SK-N-SH (cell line): ENCODE data around the gene COPS7A. TPM values are rescaled to one million over a fixed set of nuclear protein-coding genes. Genes with fewer than 3 reads are reported as not detected.

Experiments
- CTCF ChIA-PET: fragments of 300-600, 350-600 bp; formaldehyde crosslinking; extraction: SDS; loops from one replicate; lab custom pipeline; 2021; lab: Yijun Ruan, JAX
- POLR2A ChIA-PET: fragments of 350-600 bp; sonication (Branson Sonifier 250); formaldehyde crosslinking; extraction: SDS; loops from one replicate; lab custom pipeline; 2020; ENCODE audit warnings: antibody characterized with exemption, inconsistent platforms; lab: Yijun Ruan, JAX
- DNase-seq: peaks from one replicate; pipeline ENCODE4 v3.0.0; 2012
- H2AFZ ChIP-seq: fragments of 200-600 bp; sonication (generic); 2 replicates; pipeline ENCODE4 v1.8.1; 2016; ENCODE audit warnings: antibody characterized with exemption, mild to moderate bottlenecking, low read depth
- H3F3A ChIP-seq: fragments of 200-600 bp; sonication (generic); replicated peaks from 2 replicates; pipeline ENCODE3; 2016; ENCODE audit warnings: antibody characterized with exemption, mild to moderate bottlenecking; ENCODE audit not compliant: insufficient read depth
- H3K27ac ChIP-seq, 2 experiments: fragments of 200-500 bp in 1 of 2; fragments of 200-600 bp in 1 of 2; sonication (Bioruptor generic) in 1 of 2; sonication (generic), shearing (Covaris generic) in 1 of 2; 2 replicates each; pipeline versions ENCODE4 v1.5.1 to v1.6.1; 2014 to 2016; ENCODE audit warnings: low read depth in 2 of 2, inconsistent platforms in 1 of 2, low read length in 1 of 2, mild to moderate bottlenecking in 1 of 2, mixed read lengths in 1 of 2
- H3K27me3 ChIP-seq: fragments of 200-600 bp; sonication (generic), shearing (Covaris generic); 2 replicates; pipeline ENCODE4 v1.6.1; 2016; ENCODE audit warnings: mixed run types; ENCODE audit not compliant: insufficient read depth
- H3K36me3 ChIP-seq, 2 experiments: fragments of 200-500 bp in 1 of 2; fragments of 200-600 bp in 1 of 2; sonication (Bioruptor generic) in 1 of 2; sonication (generic) in 1 of 2; replicated peaks in 1 of 2; 2 replicates each; pipeline versions ENCODE3 to v1.5.1; 2014 to 2016; ENCODE audit warnings: low read length in 1 of 2, mild to moderate bottlenecking in 1 of 2; ENCODE audit not compliant: insufficient read depth in 2 of 2, control insufficient read depth in 1 of 2
- H3K4me1 ChIP-seq, 2 experiments: fragments of 200-500 bp in 1 of 2; fragments of 200-600 bp in 1 of 2; sonication (Bioruptor generic) in 1 of 2; sonication (generic), shearing (Covaris generic) in 1 of 2; 2 replicates each; pipeline versions ENCODE4 v1.5.1 to v1.6.1; 2014 to 2016; ENCODE audit warnings: low read depth in 1 of 2, low read length in 1 of 2, mixed run types in 1 of 2; ENCODE audit not compliant: insufficient read depth in 2 of 2, control insufficient read depth in 1 of 2
- H3K4me2 ChIP-seq: fragments of 200-600 bp; sonication (generic), shearing (Covaris generic); 2 replicates; pipeline ENCODE4 v1.6.1; 2017; ENCODE audit warnings: mixed run types
- H3K4me3 ChIP-seq, 2 experiments: fragments of 200-500 bp in 1 of 2; fragments of 200-600 bp in 1 of 2; sonication (Bioruptor generic) in 1 of 2; sonication (generic), shearing (Covaris generic) in 1 of 2; 2 replicates each; pipeline versions ENCODE4 v1.5.1 to v1.8.1; 2014 to 2016; ENCODE audit warnings: low read depth in 2 of 2, inconsistent platforms in 1 of 2, low read length in 1 of 2, mild to moderate bottlenecking in 1 of 2, mixed read lengths in 1 of 2, moderate library complexity in 1 of 2
- H3K79me2 ChIP-seq: fragments of 200-600 bp; sonication (generic); 2 replicates; pipeline ENCODE4 v1.8.1; 2017; ENCODE audit warnings: mild to moderate bottlenecking; ENCODE audit not compliant: insufficient read depth
- H3K9ac ChIP-seq: fragments of 200-600 bp; sonication (generic); 2 replicates; pipeline ENCODE4 v1.6.1; 2017; ENCODE audit warnings: mixed run types
- H3K9me2 ChIP-seq: fragments of 200-600 bp; sonication (generic); 2 replicates; pipeline ENCODE4 v1.6.1; 2017; ENCODE audit warnings: mixed run types
- H3K9me3 ChIP-seq: fragments of 200-600 bp; sonication (generic); 2 replicates; pipeline ENCODE4 v1.6.1; 2017; ENCODE audit warnings: mixed run types, mild to moderate bottlenecking, moderate library complexity
- H4K20me1 ChIP-seq: fragments of 200-600 bp; sonication (generic); 2 replicates; pipeline ENCODE4 v1.6.1; 2017; ENCODE audit warnings: mild to moderate bottlenecking, mixed run types; ENCODE audit not compliant: insufficient read depth
- CHD2 ChIP-seq: fragments of 150-350 bp; IDR thresholded peaks from 2 replicates; pipeline ENCODE4 v1.6.1; 2018; ENCODE audit warnings: low read length; ENCODE audit not compliant: partially characterized antibody
- ELF1 ChIP-seq: IDR thresholded peaks from 2 replicates; pipeline ENCODE4 v1.4.0; 2012
- EP300 ChIP-seq, 2 experiments: IDR thresholded peaks; 2 replicates each; pipeline versions ENCODE4 v1.4.0 to v1.6.1; 2012; ENCODE audit warnings: borderline replicate concordance in 1 of 2, low read depth in 1 of 2, low read length in 1 of 2
- FOXM1 ChIP-seq: IDR thresholded peaks from 2 replicates; pipeline ENCODE4 v1.4.0; 2012; ENCODE audit warnings: low read depth, mild to moderate bottlenecking
- GABPA ChIP-seq: IDR thresholded peaks from 2 replicates; pipeline ENCODE4 v1.4.0; 2012; ENCODE audit warnings: low read depth, mild to moderate bottlenecking
- IRF3 ChIP-seq: fragments of 150-350 bp; IDR thresholded peaks from 2 replicates; pipeline ENCODE4 v1.6.1; 2016; ENCODE audit warnings: mild to moderate bottlenecking, low read depth, low read length
- MEF2A ChIP-seq: IDR thresholded peaks from 2 replicates; pipeline ENCODE4 v1.4.0; 2012; ENCODE audit warnings: low read depth, borderline replicate concordance
- MXI1 ChIP-seq: IDR thresholded peaks from 2 replicates; pipeline ENCODE4 v1.6.1; 2012; ENCODE audit warnings: mild to moderate bottlenecking, low read depth, low read length, improper control_type of control experiment
- NFIC ChIP-seq: IDR thresholded peaks from 2 replicates; pipeline ENCODE4 v1.4.0; 2012; ENCODE audit warnings: borderline replicate concordance
- POLR2AphosphoS5 ChIP-seq: IDR thresholded peaks from 2 replicates; pipeline ENCODE4 v1.6.1; 2012; ENCODE audit warnings: low read depth, low read length
- RAD21 ChIP-seq: IDR thresholded peaks from 2 replicates; pipeline ENCODE4 v1.6.1; 2012; ENCODE audit warnings: mild to moderate bottlenecking, low read length
- RFX5 ChIP-seq: IDR thresholded peaks from 2 replicates; pipeline ENCODE4 v1.6.1; 2012; ENCODE audit warnings: mild to moderate bottlenecking, improper control_type of control experiment, low read length
- RXRA ChIP-seq: IDR thresholded peaks from 2 replicates; pipeline ENCODE4 v1.4.0; 2012; ENCODE audit warnings: low read depth, mild to moderate bottlenecking, borderline replicate concordance
- SIN3A ChIP-seq: IDR thresholded peaks from 2 replicates; pipeline ENCODE4 v1.6.1; 2012; ENCODE audit warnings: low read depth, mild to moderate bottlenecking, low read length, moderate library complexity, borderline replicate concordance
- SMC3 ChIP-seq: IDR thresholded peaks from 2 replicates; pipeline ENCODE4 v1.6.1; 2012; ENCODE audit warnings: low read depth, low read length, improper control_type of control experiment
- TAF1 ChIP-seq: IDR thresholded peaks from 2 replicates; pipeline ENCODE4 v1.6.1; 2012; ENCODE audit warnings: low read depth, mild to moderate bottlenecking, low read length, moderate library complexity, borderline replicate concordance
- TCF12 ChIP-seq: IDR thresholded peaks from 2 replicates; pipeline ENCODE4 v1.4.0; 2012
- TEAD4 ChIP-seq: IDR thresholded peaks from 2 replicates; pipeline ENCODE4 v1.4.0; 2012; ENCODE audit warnings: mild to moderate bottlenecking, borderline replicate concordance; ENCODE audit not compliant: insufficient read depth
- USF2 ChIP-seq: fragments of 150-350 bp; IDR thresholded peaks from 2 replicates; pipeline ENCODE4 v1.6.1; 2017; ENCODE audit warnings: antibody characterized with exemption, low read length, low read depth, borderline replicate concordance
- YY1 ChIP-seq: IDR thresholded peaks from 2 replicates; pipeline ENCODE4 v1.4.0; 2012; ENCODE audit warnings: low read depth, mild to moderate bottlenecking
- WGBS: methylation state at CpG from one replicate; pipeline ENCODE4 v1.1.6; 2017; ENCODE audit warnings: low lambda C conversion rate; 5-methylcytosine and 5-hydroxymethylcytosine counted together
- polyA plus RNA-seq, 3 experiments: library from polyadenylated mRNA; depleted of rRNA; stranded (reverse); fragments of >200 nt; gene quantifications; 2 replicates each; pipeline ENCODE4 v1.2.3, GENCODE V29; 2012
- TF ChIP-seq, protein P1 (sequence below): IDR thresholded peaks from 2 replicates; pipeline ENCODE4 v1.4.0; 2012; ENCODE audit warnings: low read depth
- TF ChIP-seq, protein P2 (sequence below): IDR thresholded peaks from 2 replicates; pipeline ENCODE4; 2012
- TF ChIP-seq, protein P3 (sequence below): IDR thresholded peaks from 2 replicates; pipeline ENCODE4 v1.6.1; 2012; ENCODE audit warnings: mild to moderate bottlenecking, low read depth, low read length, moderate library complexity
- TF ChIP-seq, protein P4 (sequence below): IDR thresholded peaks from 2 replicates; pipeline ENCODE4 v1.4.0; 2012; ENCODE audit warnings: low read depth, borderline replicate concordance

Gene COPS7A
- polyA plus RNA-seq, 1 of the 3 experiments (the other 2 are of a cell fraction) = 191 TPM

- no peak for TF ChIP-seq IRF3
- TF ChIP-seq FOXM1 = no peak
- TF ChIP-seq TCF12 = no peak
Observed at GRCh38 chr12:6751767-6752166, 27.9 kb downstream of the COPS7A start (continued).

GRCh38 chr12:6752167-6752920 lies 28.5 kb downstream of the COPS7A start:
- H2AFZ ChIP-seq = peak overlapping the region; percentile 63; the same call in 1 of the 2 replicates
- H3K27ac ChIP-seq = peak overlapping the region; percentile 97 to 98
- H4K20me1 ChIP-seq = peaks cover 12% of the 10 kb centered on the region
- peak overlapping the region; percentile 84 to 91 for H3K4me3 ChIP-seq
- H3K36me3 ChIP-seq = peaks cover 38 to 43% of the 10 kb centered on the region in 2 experiments
- peaks cover 14 to 18% of the 10 kb centered on the region in 2 experiments for H3K4me1 ChIP-seq
- H3K9me3 ChIP-seq = no peaks in the 10 kb centered on the region
- POLR2A ChIA-PET = interaction anchor here (0.6 to 4.8 kb wide), 17 partner anchors 15 to 192 kb away, joined by 3 to 89 read pairs (median 9); partner anchors contain the start of genes C12orf57, COPS7A, GPR162 and P3H3
- no peaks in the 10 kb centered on the region for H3K27me3 ChIP-seq
- H3F3A ChIP-seq = peaks cover 12% of the 10 kb centered on the region
- H3K9ac ChIP-seq = peak overlapping the region; percentile 98
- WGBS = 1% methylated on average over 13 of the region's 24 CpGs
- peaks cover 34% of the 10 kb centered on the region for H3K79me2 ChIP-seq
- H3K4me2 ChIP-seq = peak overlapping the region; percentile 86
- no peaks in the 10 kb centered on the region for H3K9me2 ChIP-seq
- DNase-seq = peak; percentile 82
- CTCF ChIA-PET = interaction anchor here (0.7 to 12.7 kb wide), 36 partner anchors 10 to 186 kb away, joined by 3 to 343 read pairs (median 11); partner anchors contain the start of genes CD4, CDCA3, COPS7A and GPR162
- TF ChIP-seq SIN3A (no peak), MEF2A (no peak), RXRA (no peak), TEAD4 (no peak), SMC3 (peak; percentile 57; the same call in 1 of the 2 replicates), NFIC (no peak), TAF1 (no peak), TCF12 (no peak), RAD21 (peak; percentile 38; the same call in 1 of the 2 replicates), GABPA (no peak), EP300 (IDR thresholded peaks at IDR 0.05; ENCODE audit: borderline replicate concordance in 1 of 2, low read depth in 1 of 2, low read length in 1 of 2) (no peak), ELF1 (no peak), CHD2 (peak; percentile 28), RFX5 (no peak), USF2 (no peak), YY1 (no peak), MXI1 (no peak), POLR2AphosphoS5 (no peak)
- TF ChIP-seq, protein P1, sequence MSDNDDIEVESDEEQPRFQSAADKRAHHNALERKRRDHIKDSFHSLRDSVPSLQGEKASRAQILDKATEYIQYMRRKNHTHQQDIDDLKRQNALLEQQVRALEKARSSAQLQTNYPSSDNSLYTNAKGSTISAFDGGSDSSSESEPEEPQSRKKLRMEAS = no peak
- TF ChIP-seq, protein P2, sequence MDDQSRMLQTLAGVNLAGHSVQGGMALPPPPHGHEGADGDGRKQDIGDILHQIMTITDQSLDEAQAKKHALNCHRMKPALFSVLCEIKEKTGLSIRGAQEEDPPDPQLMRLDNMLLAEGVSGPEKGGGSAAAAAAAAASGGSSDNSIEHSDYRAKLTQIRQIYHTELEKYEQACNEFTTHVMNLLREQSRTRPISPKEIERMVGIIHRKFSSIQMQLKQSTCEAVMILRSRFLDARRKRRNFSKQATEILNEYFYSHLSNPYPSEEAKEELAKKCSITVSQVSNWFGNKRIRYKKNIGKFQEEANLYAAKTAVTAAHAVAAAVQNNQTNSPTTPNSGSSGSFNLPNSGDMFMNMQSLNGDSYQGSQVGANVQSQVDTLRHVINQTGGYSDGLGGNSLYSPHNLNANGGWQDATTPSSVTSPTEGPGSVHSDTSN = no peak
- TF ChIP-seq, protein P3, sequence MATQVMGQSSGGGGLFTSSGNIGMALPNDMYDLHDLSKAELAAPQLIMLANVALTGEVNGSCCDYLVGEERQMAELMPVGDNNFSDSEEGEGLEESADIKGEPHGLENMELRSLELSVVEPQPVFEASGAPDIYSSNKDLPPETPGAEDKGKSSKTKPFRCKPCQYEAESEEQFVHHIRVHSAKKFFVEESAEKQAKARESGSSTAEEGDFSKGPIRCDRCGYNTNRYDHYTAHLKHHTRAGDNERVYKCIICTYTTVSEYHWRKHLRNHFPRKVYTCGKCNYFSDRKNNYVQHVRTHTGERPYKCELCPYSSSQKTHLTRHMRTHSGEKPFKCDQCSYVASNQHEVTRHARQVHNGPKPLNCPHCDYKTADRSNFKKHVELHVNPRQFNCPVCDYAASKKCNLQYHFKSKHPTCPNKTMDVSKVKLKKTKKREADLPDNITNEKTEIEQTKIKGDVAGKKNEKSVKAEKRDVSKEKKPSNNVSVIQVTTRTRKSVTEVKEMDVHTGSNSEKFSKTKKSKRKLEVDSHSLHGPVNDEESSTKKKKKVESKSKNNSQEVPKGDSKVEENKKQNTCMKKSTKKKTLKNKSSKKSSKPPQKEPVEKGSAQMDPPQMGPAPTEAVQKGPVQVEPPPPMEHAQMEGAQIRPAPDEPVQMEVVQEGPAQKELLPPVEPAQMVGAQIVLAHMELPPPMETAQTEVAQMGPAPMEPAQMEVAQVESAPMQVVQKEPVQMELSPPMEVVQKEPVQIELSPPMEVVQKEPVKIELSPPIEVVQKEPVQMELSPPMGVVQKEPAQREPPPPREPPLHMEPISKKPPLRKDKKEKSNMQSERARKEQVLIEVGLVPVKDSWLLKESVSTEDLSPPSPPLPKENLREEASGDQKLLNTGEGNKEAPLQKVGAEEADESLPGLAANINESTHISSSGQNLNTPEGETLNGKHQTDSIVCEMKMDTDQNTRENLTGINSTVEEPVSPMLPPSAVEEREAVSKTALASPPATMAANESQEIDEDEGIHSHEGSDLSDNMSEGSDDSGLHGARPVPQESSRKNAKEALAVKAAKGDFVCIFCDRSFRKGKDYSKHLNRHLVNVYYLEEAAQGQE = no peak
- TF ChIP-seq, protein P4, sequence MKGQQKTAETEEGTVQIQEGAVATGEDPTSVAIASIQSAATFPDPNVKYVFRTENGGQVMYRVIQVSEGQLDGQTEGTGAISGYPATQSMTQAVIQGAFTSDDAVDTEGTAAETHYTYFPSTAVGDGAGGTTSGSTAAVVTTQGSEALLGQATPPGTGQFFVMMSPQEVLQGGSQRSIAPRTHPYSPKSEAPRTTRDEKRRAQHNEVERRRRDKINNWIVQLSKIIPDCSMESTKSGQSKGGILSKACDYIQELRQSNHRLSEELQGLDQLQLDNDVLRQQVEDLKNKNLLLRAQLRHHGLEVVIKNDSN = no peak
